Right lung (tissue), 5 donors: ENCODE data around the gene TM4SF1. TPM values are rescaled to one million over a fixed set of nuclear protein-coding genes. Genes with fewer than 3 reads are reported as not detected.
"Not testable (repeated sequence)": the region's sequence is repeated elsewhere in the genome, so short reads cannot be mapped to it uniquely, and the experiment has no call there.

Source experiments
- DNase-seq, 2 donors: peaks; one replicate each; pipeline ENCODE4 v3.0.0-alpha.2; 2013
- polyA plus RNA-seq, 5 donors: library from polyadenylated mRNA; unstranded; fragments of 120-200 nt; gene quantifications; one replicate each; pipeline versions ENCODE4 v1.2.1 to v1.2.3, GENCODE V29; 2013; ENCODE audit warnings: inconsistent platforms in 1 of 5, low replicate concordance in 1 of 5; ENCODE audit not compliant: insufficient read length in 5 of 5, insufficient read depth in 1 of 5

The TM4SF1 gene
- polyA plus RNA-seq, 5 donors: 82.5 to 135 (median 109) TPM

DNA sequence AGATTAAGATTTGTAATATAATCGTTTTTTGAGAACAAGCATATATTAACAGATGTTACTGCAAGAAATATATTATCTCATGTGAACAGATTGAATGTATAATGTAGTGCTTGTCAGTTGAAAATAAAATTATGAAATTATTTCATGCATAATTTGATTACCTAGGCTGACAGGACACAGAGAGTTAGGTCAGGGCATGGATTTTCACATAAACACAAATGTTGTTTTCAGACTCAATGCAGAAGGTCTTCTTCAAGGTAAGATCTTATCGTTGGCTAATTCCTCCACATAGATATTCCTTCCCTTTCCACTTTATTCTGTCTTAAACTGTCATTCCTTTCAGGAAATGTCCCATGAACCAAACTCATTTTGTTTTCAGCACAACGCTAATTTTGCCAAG, 20.1 kb upstream of the TM4SF1 start:
- no peak for DNase-seq

DNA sequence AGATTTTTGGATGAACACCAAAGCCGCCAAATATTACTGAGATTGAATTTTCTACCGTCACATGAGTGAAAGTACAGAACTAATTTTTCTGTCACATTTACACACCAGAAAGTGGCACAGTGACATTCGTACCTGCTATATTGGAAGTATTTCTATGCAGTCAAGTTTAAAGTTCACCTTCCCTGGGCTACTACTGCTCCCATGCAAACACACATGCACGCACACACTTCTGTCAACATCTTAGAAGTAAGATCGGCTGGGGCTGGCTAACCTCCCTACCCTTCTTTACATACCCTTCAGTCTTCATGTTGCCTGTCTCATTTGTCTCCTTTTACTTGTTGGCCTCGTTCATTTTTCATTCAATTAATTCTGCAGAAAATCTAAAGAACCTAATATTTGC, 19.0 kb upstream of the TM4SF1 start:
- no peak for DNase-seq

DNA sequence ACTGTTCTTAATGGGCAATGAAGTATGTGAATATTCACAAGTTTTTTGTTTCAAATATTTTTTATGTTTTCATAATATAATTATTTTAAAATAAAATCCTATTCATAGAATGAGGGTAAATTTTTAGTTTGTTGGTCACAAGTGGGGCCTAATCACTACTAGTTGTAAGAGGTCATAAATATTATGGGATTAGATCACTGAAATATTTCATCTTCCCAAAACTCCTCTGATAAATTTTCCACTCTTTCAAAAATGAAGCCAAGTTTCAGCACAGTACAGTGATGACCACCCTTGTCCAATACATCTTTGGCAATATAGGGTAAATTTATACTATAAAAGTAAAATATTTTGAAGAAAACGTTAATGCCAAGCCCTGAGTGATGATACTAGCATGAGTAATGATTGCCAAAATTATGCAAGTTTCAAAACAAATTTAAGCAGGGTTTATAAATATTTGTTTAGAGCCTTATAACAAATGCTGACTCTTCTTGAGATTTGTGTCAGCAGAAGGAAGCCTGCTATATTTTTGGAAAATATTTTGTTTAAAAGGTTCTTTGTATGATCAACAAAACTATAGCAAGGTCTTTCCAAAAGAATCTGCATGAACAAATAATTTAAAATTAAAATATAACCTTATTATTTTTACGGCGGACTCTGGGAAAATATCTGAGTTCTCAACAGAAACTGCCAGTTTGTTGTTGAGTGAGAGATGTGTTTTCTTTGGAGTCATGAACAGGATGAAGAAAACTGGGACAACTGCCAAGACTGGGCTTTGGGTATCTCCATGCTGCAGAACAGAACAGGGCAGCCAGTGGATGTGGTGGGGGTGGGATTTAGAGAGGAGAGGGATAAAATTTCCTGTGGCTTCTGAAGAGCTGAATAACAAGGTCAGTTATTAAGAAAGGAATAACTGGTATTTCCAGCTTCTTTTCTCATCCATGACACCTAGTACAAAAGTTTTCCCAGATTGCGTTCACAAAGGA, 17.9 kb upstream of the TM4SF1 start:
- peak in 1 of 2 donors; percentile 31 for DNase-seq

DNA sequence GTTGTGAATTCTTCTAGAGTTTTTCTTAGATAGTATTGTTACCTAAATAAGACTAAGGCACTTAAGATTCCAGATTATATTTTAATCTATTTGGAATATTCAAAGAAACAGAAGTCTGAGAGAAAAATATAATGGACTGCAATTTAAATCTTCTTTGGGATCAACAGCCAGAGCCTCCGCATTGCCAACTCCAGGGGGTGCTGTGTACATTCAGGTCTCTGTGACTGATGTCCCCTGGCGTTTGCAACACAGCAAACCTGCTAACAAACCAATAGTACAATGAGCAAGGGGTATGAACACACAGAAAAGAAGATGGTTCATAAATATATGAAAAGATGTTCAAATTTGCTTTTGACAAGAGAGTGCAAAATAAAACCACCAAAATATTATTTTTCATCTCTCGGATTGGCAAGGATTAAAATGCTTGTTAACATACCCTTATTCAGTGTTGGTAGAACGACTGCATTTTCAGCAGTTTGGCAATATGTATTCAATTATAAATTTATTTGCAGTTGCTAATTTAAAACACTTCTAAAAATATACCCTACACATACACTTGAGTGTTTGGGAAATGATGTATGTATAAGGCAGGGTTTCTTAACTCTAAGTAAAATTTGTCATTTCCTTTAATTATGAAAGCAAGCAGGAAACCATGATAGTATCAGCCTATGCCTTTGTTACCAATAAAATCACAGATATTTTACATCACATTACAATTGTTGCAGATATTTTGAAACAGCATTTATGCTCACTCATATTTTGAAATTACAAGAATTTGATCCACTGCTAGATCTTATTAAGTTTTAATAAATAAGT, 16.1 kb upstream of the TM4SF1 start:
- peak; percentile 34 to 45 for DNase-seq

DNA sequence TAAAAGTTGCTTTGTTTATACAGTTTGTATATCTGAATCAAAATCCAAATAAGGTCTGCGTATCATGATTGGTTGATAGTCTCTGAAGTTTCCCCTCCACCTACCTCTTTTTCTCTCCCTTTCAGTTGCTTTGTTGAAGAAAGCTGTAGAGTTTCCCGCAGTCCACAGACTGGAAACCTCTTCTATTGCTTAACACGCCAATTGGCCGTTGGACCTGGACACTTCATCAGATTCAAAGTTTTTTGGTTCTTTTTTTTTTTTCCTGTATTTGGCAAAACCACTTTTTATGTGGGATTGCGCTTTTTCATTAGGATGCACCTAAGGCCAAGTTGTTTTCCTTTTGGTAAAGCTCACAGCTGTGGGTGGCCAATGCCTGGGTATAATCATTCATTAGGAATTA, 14.5 kb upstream of the TM4SF1 start:
- DNase-seq: no peak

DNA sequence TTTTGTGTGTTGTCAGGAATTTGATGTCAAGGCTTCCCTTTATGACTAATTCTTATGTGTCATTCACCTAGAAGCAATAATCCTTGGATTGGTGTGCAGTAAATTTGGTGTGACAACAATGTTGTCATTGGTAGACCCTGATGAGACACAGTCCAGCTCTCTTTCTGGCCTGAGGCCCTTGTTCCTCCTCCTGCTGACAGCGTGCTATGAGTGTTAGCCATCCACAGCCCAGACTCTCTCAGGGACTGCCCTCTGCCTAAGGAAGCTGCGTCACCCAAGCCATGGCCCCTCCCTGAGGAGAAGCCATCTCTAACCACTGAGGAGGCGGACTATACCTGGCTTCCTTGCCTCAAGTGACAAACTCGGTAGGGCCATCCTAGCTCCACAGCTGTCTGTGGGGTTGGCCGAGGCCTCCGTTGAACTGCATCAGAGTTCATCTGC, 13.3 kb upstream of the TM4SF1 start:
- DNase-seq: no peak

DNA sequence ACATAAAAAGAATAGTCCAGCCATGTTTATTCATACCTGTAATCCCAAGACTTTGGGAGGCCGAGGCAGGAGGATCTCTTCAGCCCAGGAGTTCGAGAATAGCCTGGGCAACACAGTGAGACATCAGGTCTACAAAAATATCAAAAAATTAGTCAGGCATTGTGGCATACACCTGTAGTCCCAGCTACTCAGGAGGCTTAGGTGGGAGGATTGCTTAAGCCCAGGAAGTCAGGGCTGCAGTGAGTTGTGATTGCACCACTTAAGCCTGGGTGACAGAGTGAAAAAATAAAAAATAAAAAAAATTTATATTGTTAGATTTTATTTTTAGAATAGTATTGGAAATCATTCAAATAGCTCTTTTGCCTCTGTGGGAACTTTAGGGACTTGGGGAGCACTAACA, 12.8 kb upstream of the TM4SF1 start:
- DNase-seq: no peak

DNA sequence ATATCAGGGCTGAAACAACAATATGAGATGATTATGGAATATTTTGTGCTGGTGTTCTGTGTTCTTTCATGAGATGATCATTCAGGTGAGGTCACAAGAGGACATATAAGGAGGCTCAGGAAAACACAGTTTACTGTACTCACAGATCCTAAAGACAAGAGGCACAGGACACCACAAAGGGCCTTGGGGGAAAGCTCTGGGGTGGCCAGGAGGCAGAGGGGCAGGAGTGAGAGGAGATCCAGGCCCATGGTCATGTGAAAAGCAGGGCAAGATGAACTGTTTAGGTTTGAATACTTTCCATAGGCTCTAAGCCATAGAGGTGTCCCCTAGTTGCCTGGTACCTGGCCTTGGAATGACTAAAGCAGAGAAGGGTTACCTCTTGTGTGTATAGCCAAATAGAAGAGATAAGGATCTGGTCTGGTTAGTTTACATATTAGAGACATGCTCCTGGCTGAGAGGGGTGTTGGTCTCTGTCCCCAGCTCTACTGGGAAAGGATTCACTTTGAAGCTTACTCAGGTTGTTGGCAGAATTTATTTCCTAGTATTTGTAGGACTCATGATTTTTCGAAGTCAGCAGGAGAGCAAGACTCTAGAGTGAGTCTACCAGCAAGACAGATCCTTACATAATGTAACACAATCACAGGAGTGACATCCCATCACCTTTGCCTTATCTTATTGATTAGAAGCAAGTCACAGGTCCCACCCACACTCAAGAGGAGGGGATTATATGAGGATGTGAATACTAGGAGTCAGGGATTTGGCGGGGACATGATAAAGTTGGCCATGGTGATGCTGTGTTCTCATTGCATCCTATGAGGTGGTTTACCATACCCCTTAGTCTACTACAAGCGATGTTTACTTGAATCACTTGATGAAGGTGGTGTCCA, 11.3 kb upstream of the TM4SF1 start:
- no peak for DNase-seq

DNA sequence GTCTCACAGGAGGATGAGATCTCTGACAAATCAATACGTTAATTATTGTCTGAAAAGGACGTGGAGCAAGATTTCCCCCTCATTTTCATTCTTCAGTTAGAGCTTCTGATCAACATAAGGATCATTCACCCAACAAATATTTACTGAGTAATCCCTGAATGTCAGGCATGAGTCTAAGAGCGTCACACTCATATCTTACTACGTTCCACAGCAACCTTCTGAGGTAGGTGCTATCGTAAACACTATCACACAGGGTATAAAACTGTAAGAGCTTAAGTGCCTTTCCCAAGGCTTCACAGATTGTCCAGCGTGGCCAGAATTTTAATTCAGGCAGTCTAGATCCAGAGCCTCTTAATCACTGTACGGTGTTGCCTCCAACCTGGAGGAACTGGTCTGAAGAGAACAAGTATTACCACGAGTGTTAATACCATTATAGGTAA, 10.6 kb upstream of the TM4SF1 start:
- DNase-seq: no peak

DNA sequence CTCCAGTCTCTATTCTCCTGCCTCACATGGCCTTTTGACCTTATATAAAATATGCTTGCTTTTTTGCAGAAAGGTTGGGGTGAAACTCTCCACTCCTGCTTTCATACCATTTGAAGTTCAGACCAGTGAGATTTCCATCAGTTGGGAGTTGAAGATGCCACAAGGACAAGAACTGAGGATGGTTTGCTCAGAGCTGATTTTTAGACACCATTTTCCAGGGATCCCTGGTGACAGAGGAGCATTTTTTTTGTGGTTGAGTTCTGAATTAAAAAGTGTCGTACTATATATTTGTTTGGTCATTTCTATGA, 8.8 kb upstream of the TM4SF1 start:
- no peak for DNase-seq

DNA sequence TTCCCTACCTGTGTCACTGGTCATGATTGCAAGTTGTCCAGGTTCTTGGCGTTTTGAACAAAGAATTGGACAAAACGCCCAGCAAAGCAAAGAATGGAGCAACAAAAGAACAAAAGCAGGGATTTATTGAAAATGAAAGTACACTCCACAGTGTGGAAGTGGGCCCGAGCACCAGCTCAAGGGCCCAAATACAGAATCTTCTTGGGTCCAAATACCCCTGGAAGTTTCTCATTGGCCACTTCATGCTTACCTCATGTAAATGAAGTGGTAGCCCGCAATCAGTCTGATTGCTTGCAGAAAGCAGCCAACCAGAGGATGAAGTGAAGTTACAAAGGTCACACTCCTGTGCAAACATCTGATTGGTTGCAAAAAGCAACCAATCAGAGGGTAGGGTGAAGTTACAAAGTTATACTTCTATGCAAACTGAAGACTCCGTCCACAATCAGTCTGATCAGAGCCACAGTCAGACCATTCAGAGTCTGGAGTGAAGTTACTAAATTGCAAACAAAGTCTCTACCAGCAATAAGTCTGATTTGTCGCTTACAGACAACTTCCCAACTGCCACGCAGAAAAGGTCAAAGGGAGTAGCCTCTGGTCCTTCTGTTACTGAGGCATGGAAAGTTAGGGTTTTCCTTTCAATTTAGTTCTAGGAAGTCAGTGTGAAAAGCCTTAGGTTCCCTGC, 8.3 kb upstream of the TM4SF1 start:
- no peak for DNase-seq

DNA sequence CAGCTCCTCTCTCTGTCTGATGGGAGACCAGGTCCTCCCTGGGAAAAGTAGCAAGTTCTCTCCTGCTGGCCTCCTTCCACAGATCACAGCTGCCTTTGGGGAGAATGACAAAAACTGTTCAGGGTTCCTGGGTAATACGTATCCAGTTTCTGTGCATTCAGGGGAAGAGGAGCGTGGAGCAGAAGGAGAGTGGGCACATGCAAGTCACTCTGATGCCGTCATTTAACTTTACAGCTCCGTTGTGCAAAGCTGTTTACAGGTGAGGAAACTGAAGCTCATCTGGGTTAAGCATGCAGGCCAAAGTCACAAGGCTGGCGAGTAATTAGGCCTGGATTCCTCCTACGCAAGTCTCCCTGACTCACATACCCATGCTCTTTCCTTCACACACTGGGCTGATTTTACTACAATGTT, 7.5 kb upstream of the TM4SF1 start:
- DNase-seq: no peak

DNA sequence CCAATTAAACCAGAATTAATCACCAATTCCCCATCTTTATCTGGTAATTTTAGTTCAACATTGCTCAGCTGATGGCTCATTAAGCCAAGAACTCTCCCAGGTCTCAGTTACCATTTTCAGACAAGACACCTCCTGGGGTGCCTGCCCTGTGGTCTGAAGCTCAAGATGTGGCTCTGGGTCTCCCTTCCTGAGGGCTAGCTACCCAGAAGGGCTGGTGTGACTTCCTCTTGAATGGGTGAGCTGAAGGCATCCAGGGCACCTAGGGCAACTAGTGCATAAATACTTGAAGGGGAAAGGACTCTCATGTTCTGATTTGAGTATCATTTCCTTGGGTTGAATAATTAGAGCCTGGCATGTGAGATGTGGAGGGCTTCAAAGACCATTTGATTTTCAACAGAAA, 6.7 kb upstream of the TM4SF1 start:
- DNase-seq: no peak

DNA sequence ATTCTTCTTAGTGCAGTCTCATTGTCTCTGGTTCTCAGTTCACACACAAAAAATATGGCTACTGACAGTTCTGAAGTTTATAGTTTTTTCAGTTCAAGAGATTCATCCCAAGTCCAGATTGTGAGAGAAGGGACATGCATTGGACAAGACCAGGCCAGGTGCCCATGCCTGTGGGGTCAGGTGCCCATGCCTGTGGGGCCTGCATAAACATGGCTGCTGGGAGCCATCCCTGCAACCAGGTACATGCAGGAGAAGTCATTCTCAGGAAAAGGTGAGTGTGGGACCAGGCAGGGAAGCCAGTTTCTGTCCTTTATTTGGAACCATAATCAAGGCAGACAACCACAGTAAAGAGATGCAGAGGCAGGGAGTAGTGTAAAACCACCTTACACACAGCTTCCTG, 6.3 kb upstream of the TM4SF1 start:
- DNase-seq: no peak

DNA sequence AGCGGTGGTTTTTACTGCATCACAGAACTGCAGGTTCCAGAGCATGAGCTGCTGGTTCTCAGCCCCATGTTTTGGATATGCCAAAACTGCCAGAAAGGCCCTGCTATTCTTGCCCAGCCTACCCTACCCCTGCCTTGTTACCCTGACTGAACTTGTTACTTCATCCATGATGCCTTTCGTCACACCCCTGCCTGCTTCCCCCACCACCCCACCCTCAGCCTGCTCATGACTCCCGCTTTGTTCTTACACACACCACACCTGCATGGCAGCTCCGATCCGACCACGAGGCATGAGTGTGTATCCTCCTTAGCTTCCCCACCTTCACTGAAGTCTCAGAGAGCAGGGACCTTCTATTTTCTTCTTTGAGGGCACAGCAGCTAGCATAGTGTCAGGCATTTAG, 5.1 kb upstream of the TM4SF1 start:
- DNase-seq: no peak

DNA sequence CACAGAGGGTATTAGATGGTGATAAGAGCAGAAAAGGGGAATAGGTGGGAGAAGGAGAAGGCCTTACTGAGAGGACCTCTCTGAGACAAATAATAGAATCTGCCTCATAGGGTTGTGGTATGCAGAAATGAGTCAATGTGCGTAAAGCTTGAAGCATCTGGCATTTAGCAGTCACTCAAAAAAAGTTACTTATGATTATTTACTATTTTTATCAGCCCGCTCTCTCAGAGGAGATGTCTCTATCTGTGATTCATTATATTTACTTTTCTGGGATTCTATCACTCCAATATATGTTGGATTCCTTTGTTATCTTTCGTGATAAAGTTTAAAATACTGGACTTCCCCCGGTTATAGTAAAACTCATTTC, 4.6 kb upstream of the TM4SF1 start:
- DNase-seq: no peak

DNA sequence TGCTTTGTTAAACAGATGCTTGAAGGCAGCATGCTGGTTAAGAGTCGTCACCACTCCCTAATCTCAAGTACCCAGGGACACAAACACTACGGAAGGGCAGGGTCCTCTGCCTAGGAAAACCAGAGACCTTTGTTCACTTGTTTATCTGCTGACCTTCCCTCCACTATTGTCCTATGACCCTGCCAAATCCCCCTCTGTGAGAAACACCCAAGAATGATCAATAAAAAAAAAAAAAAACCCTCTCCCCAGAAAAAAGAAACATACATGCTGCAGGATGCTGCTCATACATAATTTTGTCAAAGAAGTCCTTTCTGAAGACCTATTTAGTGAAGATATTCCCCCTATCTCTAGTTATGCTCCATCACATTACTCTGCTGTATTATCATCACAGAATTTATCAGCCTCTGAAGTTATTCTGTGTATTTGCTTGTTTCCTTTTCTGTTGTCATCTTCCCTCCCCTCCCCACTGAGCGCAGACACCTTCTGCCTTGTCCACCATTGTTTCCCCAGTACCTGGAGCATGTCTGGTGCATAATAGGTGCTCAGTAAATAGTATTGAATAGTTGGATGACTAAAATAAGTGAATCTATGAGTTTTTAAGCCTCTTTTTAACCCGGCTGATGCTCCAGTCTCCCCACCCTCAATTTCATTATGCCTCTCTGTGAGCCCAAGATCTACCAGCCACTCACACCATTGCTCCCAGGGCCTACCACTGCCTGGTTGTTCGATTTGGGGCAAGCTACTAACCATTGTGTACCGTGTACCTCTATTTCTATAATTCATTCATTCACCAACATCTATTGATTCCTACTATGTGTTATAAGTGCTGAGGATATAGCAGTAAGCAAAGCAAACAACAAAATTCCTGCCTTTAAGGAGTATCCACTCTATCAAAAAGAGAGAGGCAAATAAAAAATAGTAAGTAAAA, 4.0 kb upstream of the TM4SF1 start:
- DNase-seq: no peak

DNA sequence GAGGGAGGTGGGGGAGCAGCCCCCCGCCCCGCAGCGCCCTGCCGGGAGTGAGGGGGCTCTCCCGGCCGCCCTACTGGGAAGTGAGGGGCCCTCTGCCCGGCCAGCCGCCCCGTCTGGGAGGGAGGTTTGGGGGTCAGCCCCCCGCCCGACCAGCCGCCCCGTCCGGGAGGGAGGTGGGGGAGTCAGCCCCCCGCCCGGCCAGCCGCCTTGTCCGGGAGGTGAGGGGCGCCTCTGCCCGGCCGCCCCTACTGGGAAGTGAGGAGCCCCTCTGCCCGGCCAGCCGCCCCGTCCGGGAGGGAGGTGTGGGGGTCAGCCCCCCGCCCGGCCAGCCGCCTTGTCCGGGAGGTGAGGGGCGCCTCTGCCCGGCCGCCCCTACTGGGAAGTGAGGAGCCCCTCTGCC, 2.8 kb upstream of the TM4SF1 start:
- not testable (repeated sequence) for DNase-seq

DNA sequence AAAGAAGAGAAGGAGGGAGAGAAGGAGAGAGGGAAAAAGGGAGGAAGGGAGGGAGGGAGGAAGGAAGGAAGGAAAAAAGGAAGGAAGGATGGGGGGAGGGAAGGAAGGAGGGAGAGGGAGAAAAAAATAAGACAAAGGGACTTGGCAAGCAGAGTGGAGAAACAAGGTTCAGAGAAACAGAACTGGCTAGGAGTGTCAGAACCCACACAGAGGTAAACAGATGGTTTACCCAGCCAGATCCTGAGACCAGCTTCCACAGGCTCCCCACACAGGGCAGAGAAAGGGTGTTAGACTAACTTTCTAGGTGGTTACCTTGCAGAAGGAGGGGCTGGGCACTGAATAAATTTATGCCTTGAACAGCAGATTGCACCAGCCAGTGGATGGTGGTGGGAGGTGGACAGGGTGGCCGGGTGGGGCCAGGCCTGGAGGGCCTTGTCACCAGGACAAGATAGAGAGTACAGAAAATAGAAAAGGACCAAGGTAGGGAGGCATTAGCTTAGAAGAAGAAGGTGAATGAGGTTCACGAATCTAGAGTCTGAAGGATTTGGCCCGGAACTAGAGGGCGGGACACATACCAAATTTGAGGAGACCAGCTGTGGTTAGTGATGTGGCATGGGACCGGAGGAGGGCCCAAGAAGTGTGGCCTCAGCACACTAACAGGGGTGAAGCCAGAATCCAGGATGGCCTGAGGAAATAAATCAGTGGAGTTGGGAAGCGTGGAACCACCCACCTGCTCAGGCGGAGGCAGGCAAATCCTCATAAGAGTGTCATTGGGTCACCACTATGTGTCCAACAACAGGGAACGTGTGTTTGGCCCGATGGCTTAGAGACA, 1.2 kb upstream of the TM4SF1 start:
- DNase-seq: no peak
